ENCODE measurements around the gene RIPK3.

GRCh38 chr14:24378981-24379906 lies 39.5 kb upstream of the RIPK3 start:
- TF ChIP-seq POLR2A (IDR thresholded peaks at IDR 0.05) (no peak), CTCF (IDR thresholded peaks at IDR 0.05) (no peak), EP300 (IDR thresholded peaks at IDR 0.05) (no peak)
